Skin epidermis (tissue), 12 donors: ENCODE results near the gene AGBL4.
"Not testable (repeated sequence)": the region's sequence is repeated elsewhere in the genome, so short reads cannot be mapped to it uniquely, and the experiment has no call there.

Source experiments
- H3K27ac ChIP-seq, 21 experiments: fragments of 200-600 bp; sonication (generic) in 11 of 21; one replicate each; pipeline ENCODE4 v1.5.0; 2020; ENCODE audit warnings: mild to moderate bottlenecking in 3 of 21, inconsistent platforms in 2 of 21, moderate library complexity in 2 of 21
- H3K4me3 ChIP-seq, 7 experiments: fragments of 200-600 bp; sonication (generic) in 2 of 7; one replicate each; pipeline ENCODE4 v1.5.0; 2020; ENCODE audit warnings: inconsistent platforms in 2 of 7, mild to moderate bottlenecking in 2 of 7, moderate library complexity in 1 of 7

The AGBL4 gene

GRCh38 chr1:49085079-49085478 lies 938.7 kb downstream of the AGBL4 start:
- no peak overlapping the region for H3K4me3 ChIP-seq
- no peak overlapping the region for H3K27ac ChIP-seq

GRCh38 chr1:49060766-49061165 lies 963.0 kb downstream of the AGBL4 start:
- no peak overlapping the region for H3K27ac ChIP-seq
- no peak overlapping the region for H3K4me3 ChIP-seq

- Histone ChIP-seq H3K4me3 (no peak overlapping the region), H3K27ac (no peak overlapping the region)
Measured at GRCh38 chr1:49059087-49059486, 964.7 kb downstream of the AGBL4 start.

GRCh38 chr1:49052102-49052501 lies 971.7 kb downstream of the AGBL4 start:
- Histone ChIP-seq H3K4me3 (no peak overlapping the region), H3K27ac (no peak overlapping the region)

GRCh38 chr1:49051647-49052046 lies 972.1 kb downstream of the AGBL4 start:
- no peak overlapping the region for H3K4me3 ChIP-seq
- H3K27ac ChIP-seq: no peak overlapping the region

GRCh38 chr1:49050041-49050440 lies 973.7 kb downstream of the AGBL4 start:
- H3K27ac ChIP-seq: no peak overlapping the region
- no peak overlapping the region for H3K4me3 ChIP-seq

GRCh38 chr1:49048188-49048587 lies 975.6 kb downstream of the AGBL4 start:
- no peak overlapping the region for H3K27ac ChIP-seq
- H3K4me3 ChIP-seq: no peak overlapping the region

GRCh38 chr1:49046305-49046704 lies 977.4 kb downstream of the AGBL4 start:
- no peak overlapping the region for H3K4me3 ChIP-seq
- no peak overlapping the region for H3K27ac ChIP-seq

GRCh38 chr1:49045371-49045770 lies 978.4 kb downstream of the AGBL4 start:
- H3K27ac ChIP-seq: no peak overlapping the region
- H3K4me3 ChIP-seq: no peak overlapping the region

GRCh38 chr1:49036700-49037099 lies 987.1 kb downstream of the AGBL4 start:
- no peak overlapping the region for H3K27ac ChIP-seq
- H3K4me3 ChIP-seq: no peak overlapping the region

GRCh38 chr1:49028396-49028795 lies 995.4 kb downstream of the AGBL4 start:
- Histone ChIP-seq H3K27ac (no peak overlapping the region), H3K4me3 (no peak overlapping the region)

- no peak overlapping the region for H3K4me3 ChIP-seq
- no peak overlapping the region for H3K27ac ChIP-seq
Measured at GRCh38 chr1:49026230-49026811, 997.4 kb downstream of the AGBL4 start.

GRCh38 chr1:49016030-49016977 lies 1007.5 kb downstream of the AGBL4 start:
- no peak overlapping the region for H3K27ac ChIP-seq

GRCh38 chr1:49013079-49013478 lies 1010.7 kb downstream of the AGBL4 start:
- no peak overlapping the region for H3K4me3 ChIP-seq

More at GRCh38 chr1:49016030-49016977, 1007.5 kb downstream of the AGBL4 start:
- no peak overlapping the region for H3K4me3 ChIP-seq

GRCh38 chr1:49002981-49003380 lies 1020.8 kb downstream of the AGBL4 start:
- H3K4me3 ChIP-seq, H3K27ac ChIP-seq: not testable (repeated sequence)

More at GRCh38 chr1:49013079-49013478, 1010.7 kb downstream of the AGBL4 start:
- no peak overlapping the region for H3K27ac ChIP-seq

- no peak overlapping the region for H3K27ac ChIP-seq
- H3K4me3 ChIP-seq: no peak overlapping the region
Measured at GRCh38 chr1:48999321-48999720, 1024.4 kb downstream of the AGBL4 start.

- H3K4me3 ChIP-seq: no peak overlapping the region
- H3K27ac ChIP-seq: no peak overlapping the region
Measured at GRCh38 chr1:48996311-48996710, 1027.4 kb downstream of the AGBL4 start.

GRCh38 chr1:48988633-48989197 lies 1035.0 kb downstream of the AGBL4 start:
- H3K27ac ChIP-seq: no peak overlapping the region
- H3K4me3 ChIP-seq: no peak overlapping the region

GRCh38 chr1:48979940-48980339 lies 1043.8 kb downstream of the AGBL4 start:
- H3K4me3 ChIP-seq: no peak overlapping the region

GRCh38 chr1:48978413-48978812 lies 1045.3 kb downstream of the AGBL4 start:
- Histone ChIP-seq H3K4me3 (no peak overlapping the region), H3K27ac (no peak overlapping the region)

More at GRCh38 chr1:48979940-48980339, 1043.8 kb downstream of the AGBL4 start:
- H3K27ac ChIP-seq: no peak overlapping the region

- H3K4me3 ChIP-seq: no peak overlapping the region
- H3K27ac ChIP-seq: no peak overlapping the region
Measured at GRCh38 chr1:48977273-48977672, 1046.5 kb downstream of the AGBL4 start.
